Subcutaneous adipose tissue (tissue), 4 donors: Measurements from ENCODE around the gene MEIS2. TPM values are rescaled to one million over a fixed set of nuclear protein-coding genes. Genes with fewer than 3 reads are reported as not detected.

Experiments
- total RNA-seq, 4 donors: library from RNA; depleted of rRNA; stranded (reverse); fragments of >200 nt; gene quantifications; one replicate each; pipeline ENCODE4 v1.1.0, GENCODE V29; 2016
- TF ChIP-seq, protein P1 (sequence below): fragments of 450-650 bp; IDR thresholded peaks from one replicate; pipeline ENCODE4 v1.5.1; 2016; ENCODE audit warnings: low read depth, mild to moderate bottlenecking, control low read depth, antibody characterized with exemption, moderate library complexity

Gene MEIS2
- total RNA-seq, 4 donors from 2014 or later = 10.3 to 21.7 (median 14.9) TPM

DNA sequence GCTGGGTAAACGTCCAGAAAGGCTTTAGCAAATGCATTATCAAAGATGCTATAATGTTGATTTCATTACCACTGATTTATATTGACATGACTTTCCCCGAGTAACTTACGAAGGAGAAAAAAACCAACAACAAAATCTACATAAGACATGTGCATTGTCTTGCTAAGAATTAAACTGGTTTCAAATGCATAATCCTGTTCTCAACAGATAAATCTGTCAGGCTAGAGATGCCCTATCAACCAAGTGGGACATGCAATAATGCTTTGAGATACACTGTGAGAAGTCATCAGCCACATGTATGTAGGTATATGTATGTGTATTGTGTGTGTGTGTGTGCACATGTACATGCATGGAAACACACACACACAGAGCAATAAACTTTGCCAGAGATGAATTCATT, 195.6 kb downstream of the MEIS2 start:
- TF ChIP-seq, protein P1, sequence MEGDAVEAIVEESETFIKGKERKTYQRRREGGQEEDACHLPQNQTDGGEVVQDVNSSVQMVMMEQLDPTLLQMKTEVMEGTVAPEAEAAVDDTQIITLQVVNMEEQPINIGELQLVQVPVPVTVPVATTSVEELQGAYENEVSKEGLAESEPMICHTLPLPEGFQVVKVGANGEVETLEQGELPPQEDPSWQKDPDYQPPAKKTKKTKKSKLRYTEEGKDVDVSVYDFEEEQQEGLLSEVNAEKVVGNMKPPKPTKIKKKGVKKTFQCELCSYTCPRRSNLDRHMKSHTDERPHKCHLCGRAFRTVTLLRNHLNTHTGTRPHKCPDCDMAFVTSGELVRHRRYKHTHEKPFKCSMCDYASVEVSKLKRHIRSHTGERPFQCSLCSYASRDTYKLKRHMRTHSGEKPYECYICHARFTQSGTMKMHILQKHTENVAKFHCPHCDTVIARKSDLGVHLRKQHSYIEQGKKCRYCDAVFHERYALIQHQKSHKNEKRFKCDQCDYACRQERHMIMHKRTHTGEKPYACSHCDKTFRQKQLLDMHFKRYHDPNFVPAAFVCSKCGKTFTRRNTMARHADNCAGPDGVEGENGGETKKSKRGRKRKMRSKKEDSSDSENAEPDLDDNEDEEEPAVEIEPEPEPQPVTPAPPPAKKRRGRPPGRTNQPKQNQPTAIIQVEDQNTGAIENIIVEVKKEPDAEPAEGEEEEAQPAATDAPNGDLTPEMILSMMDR = no peak

DNA sequence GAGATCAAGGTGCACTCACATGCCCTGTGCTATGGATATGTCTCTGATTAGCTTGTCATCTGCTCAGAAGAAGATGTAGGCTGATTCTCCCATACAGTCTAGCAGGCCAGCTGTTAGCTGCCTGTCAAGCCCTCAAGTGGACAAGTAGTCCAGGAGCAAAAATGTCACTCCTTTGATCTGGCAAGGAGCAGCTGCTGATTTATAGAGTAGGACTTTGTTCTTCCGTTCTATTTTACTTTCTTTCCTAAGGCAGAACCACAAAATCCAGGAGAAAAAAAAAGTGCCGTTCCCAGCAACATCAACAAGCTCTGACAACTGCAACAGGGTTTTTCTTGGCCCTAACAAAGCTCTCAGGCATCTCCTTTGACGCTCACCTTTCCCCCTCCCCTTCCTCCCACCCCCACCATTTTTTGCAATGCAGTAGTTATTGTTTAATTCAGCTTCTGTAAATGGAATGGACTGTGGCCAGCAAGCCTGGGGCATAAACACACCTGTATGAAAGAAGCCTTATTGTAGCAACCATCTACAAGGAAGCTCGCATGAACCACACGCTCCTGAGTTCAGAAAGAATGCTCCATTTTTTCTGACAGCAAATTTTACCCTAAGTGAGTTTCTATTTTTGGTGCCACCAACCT, 196.3 kb downstream of the MEIS2 start:
- TF ChIP-seq, protein P1 = no peak

DNA sequence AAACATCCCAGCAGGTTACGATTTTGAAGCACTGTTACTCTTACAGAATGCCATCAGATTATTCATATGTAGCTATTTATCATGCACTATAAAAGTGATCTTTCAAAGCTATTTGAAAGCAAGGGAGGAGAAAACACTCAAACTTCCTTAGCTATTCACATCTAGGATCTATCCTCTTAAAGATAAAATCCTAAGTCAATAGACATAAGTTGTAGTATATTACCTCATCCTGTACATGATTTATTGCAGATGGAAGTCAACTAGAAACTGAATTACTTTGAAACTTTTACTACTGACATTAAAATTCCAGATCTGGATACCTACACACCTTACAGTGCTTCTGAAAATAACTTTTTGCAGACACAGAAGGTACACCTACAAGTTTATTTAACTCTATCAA, 197.2 kb downstream of the MEIS2 start:
- TF ChIP-seq, protein P1 = no peak

DNA sequence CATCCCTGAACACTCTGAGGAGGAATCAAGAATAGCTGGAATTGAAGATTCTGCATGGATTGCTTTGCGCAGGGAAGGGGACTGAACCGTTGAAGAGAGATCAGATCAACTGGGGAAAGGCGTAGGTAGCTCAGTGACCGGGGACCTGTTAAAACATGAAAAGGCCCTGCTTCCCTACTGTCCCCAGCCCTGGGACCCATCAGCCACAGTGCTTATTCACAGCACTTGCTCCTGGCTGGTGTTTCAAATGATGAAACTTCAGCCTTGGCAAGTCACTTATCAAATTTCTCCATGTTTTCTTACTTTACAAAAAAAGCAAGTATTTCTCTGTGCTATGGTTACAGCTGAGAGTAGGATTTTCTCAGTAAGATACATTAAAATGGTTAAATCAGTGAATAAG, 199.3 kb downstream of the MEIS2 start:
- TF ChIP-seq, protein P1 = no peak

DNA sequence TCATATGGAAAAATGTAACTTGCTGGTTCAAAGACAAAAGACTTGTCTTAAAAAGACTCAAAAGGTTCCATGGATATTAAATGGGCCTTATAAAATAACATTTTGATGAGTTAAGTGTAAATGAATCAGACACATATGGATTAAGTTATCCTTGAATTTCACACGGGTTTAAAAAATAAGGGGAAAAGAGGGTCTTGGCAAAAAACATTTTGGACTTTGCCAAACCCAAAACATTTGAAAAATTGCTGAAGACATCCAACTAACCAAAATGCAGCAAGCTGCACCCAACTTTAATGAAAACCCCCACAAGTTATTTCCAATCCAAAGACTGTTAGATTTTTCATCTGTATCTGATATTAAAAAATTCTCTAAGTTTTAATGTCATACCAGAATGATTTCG, 200.7 kb downstream of the MEIS2 start:
- TF ChIP-seq, protein P1 = no peak

DNA sequence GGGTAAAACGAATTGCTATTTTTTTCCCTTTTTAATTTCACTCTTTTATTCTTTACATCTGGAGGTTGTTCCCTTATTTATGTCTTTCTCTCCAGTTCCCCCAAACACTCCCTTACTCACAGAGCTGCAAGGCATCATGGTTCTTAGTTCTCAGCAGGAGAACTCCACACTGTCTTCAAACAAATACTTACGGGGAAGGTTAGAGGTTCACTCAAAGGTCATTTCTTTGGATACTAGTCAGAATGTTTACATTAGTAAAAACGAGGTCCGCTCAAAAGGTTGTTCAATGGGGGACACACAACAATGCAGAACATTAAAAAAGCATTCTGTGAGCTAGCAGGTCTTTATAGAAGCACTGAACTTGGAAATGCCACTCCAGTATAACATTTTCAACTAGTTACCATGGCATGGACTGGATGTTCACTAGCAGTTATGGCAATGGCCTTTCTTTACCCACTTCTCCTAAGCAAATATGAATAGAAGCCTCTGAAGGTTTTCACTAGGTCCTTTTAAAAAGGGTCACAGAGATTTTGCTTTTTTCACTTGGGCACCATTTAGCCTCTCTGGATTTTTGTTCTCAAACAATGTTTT, 201.7 kb downstream of the MEIS2 start:
- TF ChIP-seq, protein P1 = no peak

DNA sequence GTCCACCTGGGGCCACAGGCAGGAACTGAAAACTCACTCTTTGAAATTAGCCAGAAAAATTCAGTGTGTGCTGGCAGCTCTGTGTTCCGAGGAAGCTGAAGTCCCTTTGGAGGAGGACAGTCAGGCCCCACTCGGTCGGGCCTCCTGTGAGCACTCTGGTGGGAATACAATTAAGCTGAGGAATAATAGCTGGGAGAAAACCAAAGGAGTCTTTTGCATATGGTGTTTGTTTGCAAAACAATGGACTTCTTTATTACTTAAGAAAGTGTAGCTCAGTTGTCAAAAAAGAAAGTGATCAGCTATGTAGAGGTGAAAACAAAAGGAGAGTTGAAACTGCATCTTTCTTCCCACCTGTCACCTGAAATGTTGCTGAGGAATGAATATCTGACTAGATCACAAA, 202.5 kb downstream of the MEIS2 start:
- TF ChIP-seq, protein P1 = no peak
